HG02571 (cell line): ENCODE results near the gene ANKRD63.

Source experiments
- ATAC-seq: cut with Tn5 transposase; IDR thresholded peaks from one replicate; pipeline ENCODE4 v1.9.1; 2021; ENCODE audit warnings: mild to moderate bottlenecking, moderate library complexity; ENCODE audit not compliant: unreplicated experiment

ANKRD63 gene

DNA sequence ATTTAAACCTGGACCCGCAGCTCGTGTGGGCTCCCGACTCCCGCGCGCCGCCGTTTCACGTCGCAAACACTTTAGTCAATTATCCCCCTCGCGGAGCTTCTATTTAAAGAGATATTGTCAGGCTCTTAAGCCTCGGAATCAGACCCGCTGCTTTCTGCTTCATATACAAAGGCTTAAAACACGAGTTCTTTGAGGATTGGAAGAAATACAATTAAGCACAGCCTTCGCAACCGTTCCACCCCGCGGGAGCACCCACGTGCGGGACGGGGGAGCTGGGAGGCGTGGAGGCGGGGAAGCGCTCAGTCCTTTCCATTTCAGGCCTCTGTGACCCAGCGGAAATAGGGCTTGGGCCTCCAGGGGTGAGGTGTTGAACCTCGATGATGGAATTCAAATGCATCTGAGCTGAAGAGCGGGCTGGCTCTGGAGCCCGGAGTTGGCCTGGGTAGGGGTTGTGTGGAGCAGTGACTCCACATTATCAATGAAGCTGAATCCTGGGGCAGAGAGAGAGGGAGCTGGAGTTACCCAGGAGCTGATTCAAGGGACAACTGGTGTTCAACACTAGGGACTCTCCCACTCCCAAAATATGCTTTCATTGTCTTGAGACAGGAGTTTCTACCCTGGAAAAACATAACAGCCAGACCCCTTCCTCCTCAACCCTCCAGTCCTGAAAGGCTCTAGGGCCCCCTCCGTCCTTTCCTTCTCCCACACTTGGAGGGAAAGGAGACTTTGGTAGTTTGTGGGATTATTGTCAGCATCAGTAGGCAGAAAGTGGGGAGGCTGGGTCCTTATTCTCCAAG lies 2.4 kb downstream of the ANKRD63 start:
- ATAC-seq: no peak

GRCh38 chr15:40279437-40280141 lies 3.3 kb downstream of the ANKRD63 start:
- no peak for ATAC-seq

DNA sequence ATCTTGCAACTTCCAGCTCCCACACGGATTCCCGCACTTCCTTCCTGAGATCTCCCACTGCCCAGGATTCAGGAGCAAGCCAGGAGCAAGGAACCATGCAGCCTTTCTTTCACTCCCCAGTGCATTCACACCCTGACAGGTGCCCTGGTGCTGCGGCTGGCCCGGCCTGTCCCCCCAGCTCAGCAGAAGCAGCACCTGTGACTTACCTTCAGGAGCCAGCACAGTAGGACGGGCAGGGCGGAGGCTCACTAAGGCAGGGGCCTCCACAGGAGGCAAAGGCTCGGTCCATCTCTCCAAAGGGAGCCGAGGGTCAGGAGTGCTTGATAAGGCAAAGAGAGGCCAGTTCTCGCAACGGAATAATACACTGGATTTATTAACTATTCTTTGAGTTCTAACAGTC lies 4.8 kb downstream of the ANKRD63 start:
- no peak for ATAC-seq

DNA sequence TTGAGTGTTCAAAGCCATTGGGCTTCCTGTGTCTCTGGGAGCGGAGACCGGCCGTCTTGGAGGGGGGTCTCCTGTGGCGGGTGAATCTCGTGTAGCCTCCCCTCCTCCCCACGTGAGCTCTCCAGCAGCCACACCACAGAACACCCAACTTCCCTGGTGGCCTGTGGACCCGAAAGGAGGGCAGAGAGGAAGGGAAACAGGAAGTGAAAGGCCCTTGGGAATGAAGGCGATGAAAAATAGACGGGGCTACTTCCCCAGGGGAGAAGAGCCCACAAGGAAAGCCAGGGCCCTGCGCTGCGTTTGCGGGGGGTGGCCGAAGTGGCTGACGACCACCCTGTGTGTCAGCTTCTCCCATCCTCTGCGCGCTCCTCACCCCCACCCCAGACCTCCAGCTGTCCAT lies 5.4 kb downstream of the ANKRD63 start:
- ATAC-seq: no peak

DNA sequence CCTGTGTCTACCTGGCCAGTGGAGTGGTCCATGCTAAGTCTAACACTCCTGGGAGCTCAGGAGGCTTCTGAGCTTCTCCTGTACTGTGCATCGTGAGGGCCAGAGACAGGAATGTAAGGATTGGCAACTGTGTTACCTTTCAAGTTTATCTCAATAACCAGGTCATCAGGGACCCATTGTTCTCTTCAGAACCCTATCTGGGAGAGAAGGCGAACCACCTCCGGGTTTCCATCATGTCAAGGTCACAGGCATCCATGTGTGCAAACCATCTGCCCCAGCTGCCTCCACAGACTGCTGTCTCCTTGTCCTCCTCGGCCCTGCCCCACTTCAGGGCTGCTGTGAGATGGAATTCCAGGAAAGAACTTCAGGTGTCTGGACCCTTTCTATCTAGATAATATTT lies 5.9 kb downstream of the ANKRD63 start:
- no peak for ATAC-seq

DNA sequence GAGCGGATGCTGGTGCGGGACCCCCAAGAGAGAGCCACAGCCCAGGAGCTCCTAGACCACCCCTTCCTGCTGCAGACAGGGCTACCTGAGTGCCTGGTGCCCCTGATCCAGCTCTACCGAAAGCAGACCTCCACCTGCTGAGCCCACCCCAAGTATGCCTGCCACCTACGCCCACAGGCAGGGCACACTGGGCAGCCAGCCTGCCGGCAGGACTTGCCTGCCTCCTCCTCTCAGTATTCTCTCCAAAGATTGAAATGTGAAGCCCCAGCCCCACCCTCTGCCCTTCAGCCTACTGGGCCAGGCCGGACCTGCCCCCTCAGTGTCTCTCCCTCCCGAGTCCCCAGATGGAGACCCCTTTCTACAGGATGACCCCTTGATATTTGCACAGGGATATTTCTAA lies 6.9 kb downstream of the ANKRD63 start:
- no peak for ATAC-seq

DNA sequence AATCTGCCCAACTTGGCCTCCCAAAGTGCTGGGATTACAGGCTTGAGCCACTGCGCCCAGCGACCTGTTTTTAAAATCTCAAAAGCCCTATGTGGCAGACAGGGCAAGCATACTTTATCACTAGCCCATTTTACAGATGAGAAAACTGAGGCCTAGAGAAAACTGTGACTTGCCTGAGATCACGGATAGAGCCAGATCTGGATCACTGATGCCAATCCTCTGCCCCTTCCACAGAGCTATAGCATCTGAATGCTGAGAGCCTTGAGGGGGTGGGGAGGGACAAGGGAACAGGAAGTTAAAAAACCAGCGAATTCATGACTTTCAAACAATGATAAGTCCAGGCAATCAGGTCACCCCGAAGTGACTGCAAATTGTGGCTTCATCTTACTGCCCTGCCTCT lies 7.3 kb downstream of the ANKRD63 start:
- ATAC-seq: no peak

- ATAC-seq: no peak
Observed at GRCh38 chr15:40274350-40275274, 8.3 kb downstream of the ANKRD63 start.

GRCh38 chr15:40273428-40273827 lies 9.4 kb downstream of the ANKRD63 start:
- no peak for ATAC-seq

GRCh38 chr15:40272485-40273056 lies 10.3 kb downstream of the ANKRD63 start:
- no peak for ATAC-seq

DNA sequence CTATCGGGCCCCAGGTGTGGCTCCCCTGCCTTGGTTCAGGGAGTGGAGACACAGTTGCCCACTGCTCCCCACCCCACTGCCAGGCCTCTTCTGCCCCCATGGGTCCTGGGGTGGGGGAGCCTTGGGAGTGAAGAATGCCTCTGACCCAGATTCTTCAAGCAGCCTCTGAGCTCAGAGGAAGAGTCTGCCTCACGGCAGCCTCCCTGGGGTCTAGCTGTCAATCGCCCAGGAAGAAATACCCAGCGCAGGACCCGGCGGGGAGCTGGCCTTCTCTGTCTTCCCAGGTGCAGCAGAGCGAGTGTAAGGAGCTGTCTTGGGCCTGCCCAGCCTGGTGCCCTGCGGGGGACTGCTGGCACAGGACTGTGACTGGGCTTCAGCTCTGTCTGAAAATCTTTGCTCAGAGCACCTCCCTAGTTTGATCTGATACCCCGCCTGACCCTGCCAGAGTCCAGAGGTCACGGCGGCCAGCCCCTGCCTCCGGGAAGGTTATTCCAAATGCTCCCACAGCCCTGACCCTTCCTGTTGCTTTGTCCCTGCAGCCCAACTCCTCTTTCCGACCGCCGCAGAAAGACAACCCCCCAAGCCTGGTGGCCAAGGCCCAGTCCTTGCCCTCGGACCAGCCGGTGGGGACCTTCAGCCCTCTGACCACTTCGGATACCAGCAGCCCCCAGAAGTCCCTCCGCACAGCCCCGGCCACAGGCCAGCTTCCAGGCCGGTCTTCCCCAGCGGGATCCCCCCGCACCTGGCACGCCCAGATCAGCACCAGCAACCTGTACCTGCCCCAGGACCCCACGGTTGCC lies 11.0 kb downstream of the ANKRD63 start:
- no peak for ATAC-seq

DNA sequence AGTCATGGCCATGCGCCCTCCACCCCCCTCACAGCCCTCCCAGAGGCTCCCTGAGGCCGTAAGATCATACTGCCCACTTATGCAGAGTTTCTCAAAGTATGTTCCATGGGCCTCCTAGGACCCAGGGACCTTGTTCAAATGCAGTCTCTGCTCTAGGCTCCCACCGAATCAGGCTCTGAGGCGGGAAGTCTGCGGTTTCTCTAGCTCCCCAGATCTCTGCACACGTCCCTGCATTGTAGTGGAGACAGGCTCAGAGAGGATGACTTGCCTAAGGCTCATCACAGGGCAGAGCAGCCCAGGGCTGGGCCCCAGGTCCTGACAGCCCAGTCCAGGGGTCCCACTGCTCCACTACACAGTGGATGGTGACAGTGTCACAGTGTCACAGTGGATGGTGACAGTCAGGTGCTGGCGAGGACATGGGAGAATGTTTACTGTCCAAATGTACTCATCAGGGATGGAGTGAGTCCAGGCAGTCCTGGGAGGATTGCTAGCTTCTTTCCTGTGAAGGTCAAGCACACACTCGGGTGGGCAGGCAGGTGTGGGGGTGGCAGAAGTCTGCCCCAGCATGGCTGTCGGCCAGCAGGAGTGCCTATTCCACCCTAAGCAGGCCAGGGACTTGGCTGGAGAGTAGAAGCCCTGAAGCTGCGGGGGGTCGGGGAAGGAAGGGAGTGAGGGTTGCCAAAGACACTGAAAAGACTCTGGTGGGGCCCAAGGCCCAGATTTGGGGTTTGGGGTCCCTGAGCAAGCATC lies 12.4 kb downstream of the ANKRD63 start:
- no peak for ATAC-seq

DNA sequence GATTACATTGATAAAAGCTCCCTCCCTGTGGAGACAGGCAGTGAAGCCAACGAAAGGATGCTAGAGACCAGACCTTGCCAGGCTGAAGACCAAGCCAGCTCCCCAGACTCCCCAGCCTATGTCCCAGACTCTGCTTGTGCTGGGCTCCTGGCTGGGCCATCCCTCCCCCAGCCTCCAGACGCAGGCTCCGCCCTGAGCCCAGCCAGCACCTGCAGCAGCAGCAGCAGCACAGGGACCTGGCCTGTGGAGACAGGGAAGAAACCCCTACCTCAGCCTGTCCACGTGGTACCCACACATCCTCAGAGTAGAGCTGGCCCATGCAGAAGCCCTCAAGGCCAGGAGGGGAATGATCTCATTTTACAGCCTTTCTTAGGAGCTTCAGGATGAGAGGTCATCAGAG lies 13.3 kb downstream of the ANKRD63 start:
- ATAC-seq: no peak

DNA sequence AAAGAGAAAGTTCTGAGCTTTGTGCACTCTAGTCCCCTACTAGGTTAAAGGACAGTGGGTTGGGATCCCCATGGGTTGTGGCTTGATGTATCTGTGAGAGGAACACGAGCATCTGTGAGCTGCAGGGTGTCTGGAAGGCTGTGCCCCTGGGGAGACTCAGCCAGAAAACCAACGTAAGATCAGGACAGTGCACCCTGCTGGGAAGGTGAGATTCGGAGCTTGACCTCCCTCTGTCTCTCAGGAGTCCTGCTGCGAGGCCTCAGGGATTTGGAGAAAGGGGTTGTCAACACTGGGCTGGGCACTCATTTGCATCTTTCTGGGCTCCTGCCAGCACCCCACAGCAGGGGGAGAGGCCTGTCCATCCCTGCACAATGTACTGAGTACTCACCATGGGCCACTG lies 15.2 kb downstream of the ANKRD63 start:
- no peak for ATAC-seq

- ATAC-seq: no peak
Observed at GRCh38 chr15:40266828-40267304, 16.0 kb downstream of the ANKRD63 start.

- ATAC-seq: no peak
Observed at GRCh38 chr15:40265875-40266274, 17.0 kb downstream of the ANKRD63 start.

GRCh38 chr15:40265355-40265754 lies 17.5 kb downstream of the ANKRD63 start:
- no peak for ATAC-seq

GRCh38 chr15:40264321-40265153 lies 18.3 kb downstream of the ANKRD63 start:
- no peak for ATAC-seq
